GM12878 (cell line): ENCODE results near the gene NUP62. TPM values are rescaled to one million over a fixed set of nuclear protein-coding genes. Genes with fewer than 3 reads are reported as not detected.

ENCODE experiments used
- CHD1 ChIP-seq: IDR thresholded peaks from 2 replicates; pipeline ENCODE4 v1.6.1; 2012; ENCODE audit warnings: low read depth, low read length, improper control_type of control experiment
- JUNB ChIP-seq: IDR thresholded peaks from 2 replicates; pipeline ENCODE4 v1.6.1; 2016; ENCODE audit warnings: antibody characterized with exemption, mild to moderate bottlenecking
- LARP7 ChIP-seq: fragments of 450-650 bp; IDR thresholded peaks from 2 replicates; pipeline ENCODE4 v1.6.1; 2017; ENCODE audit warnings: mild to moderate bottlenecking
- MYB ChIP-seq: fragments of 150-350 bp; IDR thresholded peaks from 2 replicates; pipeline ENCODE4 v1.6.1; 2014; ENCODE audit warnings: mild to moderate bottlenecking, low read depth, low read length, borderline replicate concordance
- NFXL1 ChIP-seq: fragments of 450-650 bp; IDR thresholded peaks from 2 replicates; pipeline ENCODE4 v1.6.1; 2017; ENCODE audit warnings: antibody characterized with exemption, mild to moderate bottlenecking, borderline replicate concordance
- RAD21 ChIP-seq: IDR thresholded peaks from 2 replicates; pipeline ENCODE4 v1.6.1; 2011; ENCODE audit warnings: mild to moderate bottlenecking, low read depth, low read length, moderate library complexity; ENCODE audit not compliant: insufficient read depth
- SIX5 ChIP-seq: IDR thresholded peaks from 2 replicates; pipeline ENCODE4 v1.6.1; 2011; ENCODE audit warnings: mild to moderate bottlenecking, low read depth, low read length, moderate library complexity; ENCODE audit not compliant: severe bottlenecking
- SMAD5 ChIP-seq: IDR thresholded peaks from 2 replicates; pipeline ENCODE4 v1.6.1; 2016; ENCODE audit warnings: antibody characterized with exemption, low read depth
- SPI1 ChIP-seq: IDR thresholded peaks from 2 replicates; pipeline ENCODE4 v1.6.1; 2011; ENCODE audit warnings: low read depth, mild to moderate bottlenecking, low read length, moderate library complexity, borderline replicate concordance; ENCODE audit not compliant: insufficient read depth
- SREBF2 ChIP-seq: IDR thresholded peaks from 2 replicates; pipeline ENCODE4 v1.6.1; 2012; ENCODE audit warnings: mild to moderate bottlenecking, low read length
- SUZ12 ChIP-seq: fragments of 200-600 bp; sonication (generic); IDR thresholded peaks from one replicate; pipeline ENCODE4 v1.6.1; 2018; ENCODE audit warnings: antibody characterized with exemption, mild to moderate bottlenecking; ENCODE audit not compliant: unreplicated experiment
- TBL1XR1 ChIP-seq: IDR thresholded peaks from 2 replicates; pipeline ENCODE4 v1.6.1; 2012; ENCODE audit warnings: low read depth, low read length, improper control_type of control experiment
- YBX1 ChIP-seq: fragments of 450-650 bp; IDR thresholded peaks from 2 replicates; pipeline ENCODE4 v1.6.1; 2016; ENCODE audit warnings: antibody characterized with exemption
- ZBED1 ChIP-seq: IDR thresholded peaks from 2 replicates; pipeline ENCODE4 v1.6.1; 2016; ENCODE audit warnings: borderline replicate concordance
- ZNF217 ChIP-seq: fragments of 450-650 bp; IDR thresholded peaks from 2 replicates; pipeline ENCODE4 v1.6.1; 2017; ENCODE audit warnings: antibody characterized with exemption, mild to moderate bottlenecking
- polyA plus RNA-seq, 11 experiments: library from polyadenylated mRNA; depleted of rRNA in 4 of 11; unstranded in 6 of 11; stranded (reverse) in 5 of 11; fragments of >200 nt; fragmentation: Nextera tagmentation in 4 of 11; fragmentation: Illumina TruSeq in 1 of 11; extraction: Ambion mirVana in 4 of 11; extraction: Trizol in 1 of 11; gene quantifications; 1 replicate in 1 of 11; 2 replicates in 10 of 11; pipeline versions ENCODE4 v1.2.1 to v1.2.3, GENCODE V29; 2011 to 2016; ENCODE audit warnings: inconsistent platforms in 2 of 11, missing spikeins in 2 of 11, low read depth in 1 of 11
- total RNA-seq, 4 experiments: library from RNA; depleted of rRNA in 3 of 4; stranded (reverse); fragments of >200 nt in 3 of 4; fragmentation: Illumina TruSeq in 1 of 4; extraction: Trizol in 1 of 4; gene quantifications; 2 replicates each; pipeline versions ENCODE4 v1.2.1 to v1.2.3, GENCODE V29; 2013 to 2021
- TF ChIP-seq, protein P1 (sequence below): fragments of 450-650 bp; IDR thresholded peaks from 2 replicates; pipeline ENCODE4 v1.6.1; 2014; ENCODE audit warnings: mild to moderate bottlenecking
- TF ChIP-seq, protein P2 (sequence below): IDR thresholded peaks from 2 replicates; pipeline ENCODE4 v1.6.1; 2012; ENCODE audit warnings: low read depth, low read length, improper control_type of control experiment
- TF ChIP-seq, protein P3 (sequence below): fragments of 150-350 bp; IDR thresholded peaks from 2 replicates; pipeline ENCODE4 v1.6.1; 2014; ENCODE audit warnings: mild to moderate bottlenecking, low read depth, low read length
- TF ChIP-seq, protein P4 (sequence below): fragments of 450-650 bp; IDR thresholded peaks from 2 replicates; pipeline ENCODE4 v1.6.1; 2016; ENCODE audit warnings: mild to moderate bottlenecking, moderate library complexity, borderline replicate concordance
- TF ChIP-seq, protein P5 (sequence below): fragments of 450-650 bp; IDR thresholded peaks from 2 replicates; pipeline ENCODE4 v1.6.1; 2017; ENCODE audit warnings: low read depth, mild to moderate bottlenecking, moderate library complexity

Gene NUP62
- total and polyA plus RNA-seq, 10 of the 15 experiments (the other 5 are each of a cell fraction or from before 2014, with no cell fraction given), result 19.5 to 110 (median 66.9) TPM

DNA sequence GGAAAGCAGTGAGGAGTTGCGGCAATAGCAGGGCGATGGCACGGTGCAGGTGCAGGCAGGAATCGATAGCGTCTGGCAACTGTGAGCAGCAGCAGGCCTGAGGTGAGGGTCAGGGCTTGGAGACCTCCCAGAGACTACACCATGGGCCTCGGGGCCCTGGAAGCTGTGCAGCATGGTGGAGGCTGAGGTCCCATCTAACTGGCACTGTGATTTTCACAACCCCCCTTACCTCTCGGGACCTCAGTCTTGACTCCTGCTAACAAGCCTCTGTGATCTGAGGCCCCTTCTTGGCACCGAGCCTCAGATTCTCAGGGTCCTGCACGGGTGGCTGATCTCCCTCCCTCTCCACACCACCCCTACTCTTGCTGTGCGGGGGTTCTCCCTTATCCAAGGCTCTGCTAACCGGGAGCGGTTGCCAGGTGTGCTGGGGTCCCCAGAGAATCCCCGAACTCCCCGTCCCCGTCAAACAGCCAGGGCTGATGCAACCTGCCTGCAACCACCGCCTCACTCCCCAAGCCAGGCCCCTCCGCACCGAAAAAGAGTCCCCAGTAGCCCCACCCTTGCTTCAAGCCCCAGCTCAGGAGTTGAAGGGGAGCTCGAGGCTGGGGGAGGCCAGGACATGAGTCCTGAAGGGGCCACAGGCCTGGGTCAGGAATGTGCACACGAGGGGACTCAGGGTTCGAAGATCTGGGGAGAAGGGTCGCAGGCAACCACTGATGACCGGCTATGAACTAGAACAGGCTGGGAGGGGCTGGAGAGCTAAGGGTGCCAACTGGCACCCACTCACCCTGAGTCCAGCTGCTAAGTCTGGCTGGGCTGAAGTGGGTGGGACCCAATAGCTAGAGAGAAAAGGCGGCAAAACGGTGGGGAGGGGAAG is 5.1 kb downstream of the NUP62 start (continued):
- no peak for TF ChIP-seq ZNF217
- TF ChIP-seq, protein P1, sequence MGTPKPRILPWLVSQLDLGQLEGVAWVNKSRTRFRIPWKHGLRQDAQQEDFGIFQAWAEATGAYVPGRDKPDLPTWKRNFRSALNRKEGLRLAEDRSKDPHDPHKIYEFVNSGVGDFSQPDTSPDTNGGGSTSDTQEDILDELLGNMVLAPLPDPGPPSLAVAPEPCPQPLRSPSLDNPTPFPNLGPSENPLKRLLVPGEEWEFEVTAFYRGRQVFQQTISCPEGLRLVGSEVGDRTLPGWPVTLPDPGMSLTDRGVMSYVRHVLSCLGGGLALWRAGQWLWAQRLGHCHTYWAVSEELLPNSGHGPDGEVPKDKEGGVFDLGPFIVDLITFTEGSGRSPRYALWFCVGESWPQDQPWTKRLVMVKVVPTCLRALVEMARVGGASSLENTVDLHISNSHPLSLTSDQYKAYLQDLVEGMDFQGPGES, result no peak
- TF ChIP-seq SPI1, result no peak
- TF ChIP-seq, protein P2, sequence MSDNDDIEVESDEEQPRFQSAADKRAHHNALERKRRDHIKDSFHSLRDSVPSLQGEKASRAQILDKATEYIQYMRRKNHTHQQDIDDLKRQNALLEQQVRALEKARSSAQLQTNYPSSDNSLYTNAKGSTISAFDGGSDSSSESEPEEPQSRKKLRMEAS, result no peak
- TF ChIP-seq YBX1, result no peak
- TF ChIP-seq, protein P3, sequence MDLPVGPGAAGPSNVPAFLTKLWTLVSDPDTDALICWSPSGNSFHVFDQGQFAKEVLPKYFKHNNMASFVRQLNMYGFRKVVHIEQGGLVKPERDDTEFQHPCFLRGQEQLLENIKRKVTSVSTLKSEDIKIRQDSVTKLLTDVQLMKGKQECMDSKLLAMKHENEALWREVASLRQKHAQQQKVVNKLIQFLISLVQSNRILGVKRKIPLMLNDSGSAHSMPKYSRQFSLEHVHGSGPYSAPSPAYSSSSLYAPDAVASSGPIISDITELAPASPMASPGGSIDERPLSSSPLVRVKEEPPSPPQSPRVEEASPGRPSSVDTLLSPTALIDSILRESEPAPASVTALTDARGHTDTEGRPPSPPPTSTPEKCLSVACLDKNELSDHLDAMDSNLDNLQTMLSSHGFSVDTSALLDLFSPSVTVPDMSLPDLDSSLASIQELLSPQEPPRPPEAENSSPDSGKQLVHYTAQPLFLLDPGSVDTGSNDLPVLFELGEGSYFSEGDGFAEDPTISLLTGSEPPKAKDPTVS, result no peak
- TF ChIP-seq RAD21, result peak; percentile 20; the same call in 1 of the 2 replicates
- 0 out of 2 replicates have a peak, but pooled peaks have one; percentile 33 for TF ChIP-seq TBL1XR1
- TF ChIP-seq SIX5, result no peak
- no peak for TF ChIP-seq LARP7
- TF ChIP-seq SREBF2, result 0 out of 2 replicates have a peak, but pooled peaks have one; percentile 11
- no peak for TF ChIP-seq JUNB
- TF ChIP-seq CHD1, result no peak
- TF ChIP-seq MYB, result no peak
- TF ChIP-seq SUZ12, result no peak
- TF ChIP-seq, protein P4, sequence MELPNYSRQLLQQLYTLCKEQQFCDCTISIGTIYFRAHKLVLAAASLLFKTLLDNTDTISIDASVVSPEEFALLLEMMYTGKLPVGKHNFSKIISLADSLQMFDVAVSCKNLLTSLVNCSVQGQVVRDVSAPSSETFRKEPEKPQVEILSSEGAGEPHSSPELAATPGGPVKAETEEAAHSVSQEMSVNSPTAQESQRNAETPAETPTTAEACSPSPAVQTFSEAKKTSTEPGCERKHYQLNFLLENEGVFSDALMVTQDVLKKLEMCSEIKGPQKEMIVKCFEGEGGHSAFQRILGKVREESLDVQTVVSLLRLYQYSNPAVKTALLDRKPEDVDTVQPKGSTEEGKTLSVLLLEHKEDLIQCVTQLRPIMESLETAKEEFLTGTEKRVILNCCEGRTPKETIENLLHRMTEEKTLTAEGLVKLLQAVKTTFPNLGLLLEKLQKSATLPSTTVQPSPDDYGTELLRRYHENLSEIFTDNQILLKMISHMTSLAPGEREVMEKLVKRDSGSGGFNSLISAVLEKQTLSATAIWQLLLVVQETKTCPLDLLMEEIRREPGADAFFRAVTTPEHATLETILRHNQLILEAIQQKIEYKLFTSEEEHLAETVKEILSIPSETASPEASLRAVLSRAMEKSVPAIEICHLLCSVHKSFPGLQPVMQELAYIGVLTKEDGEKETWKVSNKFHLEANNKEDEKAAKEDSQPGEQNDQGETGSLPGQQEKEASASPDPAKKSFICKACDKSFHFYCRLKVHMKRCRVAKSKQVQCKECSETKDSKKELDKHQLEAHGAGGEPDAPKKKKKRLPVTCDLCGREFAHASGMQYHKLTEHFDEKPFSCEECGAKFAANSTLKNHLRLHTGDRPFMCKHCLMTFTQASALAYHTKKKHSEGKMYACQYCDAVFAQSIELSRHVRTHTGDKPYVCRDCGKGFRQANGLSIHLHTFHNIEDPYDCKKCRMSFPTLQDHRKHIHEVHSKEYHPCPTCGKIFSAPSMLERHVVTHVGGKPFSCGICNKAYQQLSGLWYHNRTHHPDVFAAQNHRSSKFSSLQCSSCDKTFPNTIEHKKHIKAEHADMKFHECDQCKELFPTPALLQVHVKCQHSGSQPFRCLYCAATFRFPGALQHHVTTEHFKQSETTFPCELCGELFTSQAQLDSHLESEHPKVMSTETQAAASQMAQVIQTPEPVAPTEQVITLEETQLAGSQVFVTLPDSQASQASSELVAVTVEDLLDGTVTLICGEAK, result no peak
- TF ChIP-seq ZBED1, result no peak
- no peak for TF ChIP-seq NFXL1
- TF ChIP-seq, protein P5, sequence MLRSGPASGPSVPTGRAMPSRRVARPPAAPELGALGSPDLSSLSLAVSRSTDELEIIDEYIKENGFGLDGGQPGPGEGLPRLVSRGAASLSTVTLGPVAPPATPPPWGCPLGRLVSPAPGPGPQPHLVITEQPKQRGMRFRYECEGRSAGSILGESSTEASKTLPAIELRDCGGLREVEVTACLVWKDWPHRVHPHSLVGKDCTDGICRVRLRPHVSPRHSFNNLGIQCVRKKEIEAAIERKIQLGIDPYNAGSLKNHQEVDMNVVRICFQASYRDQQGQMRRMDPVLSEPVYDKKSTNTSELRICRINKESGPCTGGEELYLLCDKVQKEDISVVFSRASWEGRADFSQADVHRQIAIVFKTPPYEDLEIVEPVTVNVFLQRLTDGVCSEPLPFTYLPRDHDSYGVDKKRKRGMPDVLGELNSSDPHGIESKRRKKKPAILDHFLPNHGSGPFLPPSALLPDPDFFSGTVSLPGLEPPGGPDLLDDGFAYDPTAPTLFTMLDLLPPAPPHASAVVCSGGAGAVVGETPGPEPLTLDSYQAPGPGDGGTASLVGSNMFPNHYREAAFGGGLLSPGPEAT, result 0 out of 2 replicates have a peak, but pooled peaks have one; percentile 17
- no peak for TF ChIP-seq SMAD5
